ENCODE results near the gene PDE3B. TPM values are rescaled to one million over a fixed set of nuclear protein-coding genes. Genes with fewer than 3 reads are reported as not detected.

Gene PDE3B
- polyA plus RNA-seq, 1 of the 3 experiments (the other 2 are of a cell fraction): 0.26 TPM

DNA sequence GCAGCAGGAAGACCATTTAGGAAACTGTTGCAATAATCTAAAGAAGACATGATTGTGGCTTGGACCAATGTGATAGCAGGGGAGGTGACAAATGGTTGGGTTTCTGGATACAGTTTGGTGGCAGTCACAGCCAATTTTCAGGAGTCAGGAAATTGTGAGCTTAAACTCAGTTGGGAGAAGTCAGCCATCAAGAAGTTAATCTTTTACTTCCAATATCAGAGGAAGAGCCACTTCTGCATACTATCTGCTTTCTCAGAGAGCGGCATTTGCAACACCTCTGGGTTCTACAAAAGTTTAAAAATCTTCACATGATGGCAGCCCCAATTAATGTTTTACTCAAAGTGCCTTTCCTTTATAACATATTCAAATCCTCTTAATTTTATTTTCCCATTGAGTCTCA lies 33.7 kb upstream of the PDE3B start:
- Histone ChIP-seq H3K27me3 (ENCODE audit: insufficient read depth) (no peaks in the 10 kb centered on the region), H3F3A (replicated peaks; ENCODE audit: insufficient read depth) (no peaks in the 10 kb centered on the region), H3K9me2 (no peaks in the 10 kb centered on the region), H3K4me3 (ENCODE audit: low read depth in 2 of 2, low read length in 1 of 2) (no peak overlapping the region), H3K36me3 (replicated peaks in 1 of 2; ENCODE audit: control insufficient read depth in 1 of 2, insufficient read depth in 2 of 2, low read length in 1 of 2) (no peaks in the 10 kb centered on the region), H4K20me1 (ENCODE audit: insufficient read depth) (no peaks in the 10 kb centered on the region), H3K79me2 (ENCODE audit: insufficient read depth) (no peaks in the 10 kb centered on the region), H3K9me3 (no peaks in the 10 kb centered on the region), H3K27ac (ENCODE audit: low read depth in 2 of 2, low read length in 1 of 2) (no peak overlapping the region), H3K4me1 (ENCODE audit: control insufficient read depth in 1 of 2, insufficient read depth in 2 of 2, low read depth in 1 of 2, low read length in 1 of 2) (no peaks in the 10 kb centered on the region), H3K9ac (no peak overlapping the region), H2AFZ (ENCODE audit: low read depth) (no peak overlapping the region), H3K4me2 (no peak overlapping the region)
- CTCF ChIA-PET: no interaction called here
- no peak for TF ChIP-seq JUND (IDR thresholded peaks at IDR 0.05)
- TF ChIP-seq RXRA (IDR thresholded peaks at IDR 0.05; ENCODE audit: borderline replicate concordance, low read depth): no peak
- TF ChIP-seq TCF12 (IDR thresholded peaks at IDR 0.05): no peak
- TF ChIP-seq, protein P1, sequence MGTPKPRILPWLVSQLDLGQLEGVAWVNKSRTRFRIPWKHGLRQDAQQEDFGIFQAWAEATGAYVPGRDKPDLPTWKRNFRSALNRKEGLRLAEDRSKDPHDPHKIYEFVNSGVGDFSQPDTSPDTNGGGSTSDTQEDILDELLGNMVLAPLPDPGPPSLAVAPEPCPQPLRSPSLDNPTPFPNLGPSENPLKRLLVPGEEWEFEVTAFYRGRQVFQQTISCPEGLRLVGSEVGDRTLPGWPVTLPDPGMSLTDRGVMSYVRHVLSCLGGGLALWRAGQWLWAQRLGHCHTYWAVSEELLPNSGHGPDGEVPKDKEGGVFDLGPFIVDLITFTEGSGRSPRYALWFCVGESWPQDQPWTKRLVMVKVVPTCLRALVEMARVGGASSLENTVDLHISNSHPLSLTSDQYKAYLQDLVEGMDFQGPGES (IDR thresholded peaks at IDR 0.05; ENCODE audit: low read depth, low read length): no peak
- WGBS (ENCODE audit: low lambda C conversion rate): 50% methylated on average over 1 of the region's 1 CpG
- POLR2A ChIA-PET: no interaction called here
- no peak for DNase-seq

DNA sequence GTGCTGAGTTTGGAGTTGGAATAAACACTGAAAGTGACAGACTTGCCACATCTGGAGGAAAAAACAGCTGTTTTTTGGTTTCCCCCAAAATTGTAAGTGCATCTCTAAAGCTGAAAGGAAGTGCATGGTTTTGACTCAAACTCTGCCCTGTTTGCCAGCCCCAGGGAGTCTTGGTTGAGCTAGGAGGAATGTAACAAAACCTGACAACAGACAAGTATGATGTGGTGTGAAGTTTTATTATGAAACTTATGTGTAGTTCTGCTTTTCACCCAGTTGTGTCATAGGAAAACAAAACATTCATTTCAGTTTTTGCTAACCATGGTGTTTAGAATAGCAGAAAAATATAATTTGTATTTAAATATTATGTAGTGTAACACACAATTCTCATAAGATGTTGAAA lies 31.7 kb upstream of the PDE3B start:
- DNase-seq: no peak
- H3K4me3 ChIP-seq (ENCODE audit: low read depth in 2 of 2, low read length in 1 of 2): no peak overlapping the region
- ChIA-PET POLR2A (no interaction called here), CTCF (no interaction called here)
- H3K36me3 ChIP-seq (replicated peaks in 1 of 2; ENCODE audit: control insufficient read depth in 1 of 2, insufficient read depth in 2 of 2, low read length in 1 of 2): no peaks in the 10 kb centered on the region
- no peaks in the 10 kb centered on the region for H3K27me3 ChIP-seq (ENCODE audit: insufficient read depth)
- no peaks in the 10 kb centered on the region for H4K20me1 ChIP-seq (ENCODE audit: insufficient read depth)
- no peak overlapping the region for H3K27ac ChIP-seq (ENCODE audit: low read depth in 2 of 2, low read length in 1 of 2)
- H3K4me2 ChIP-seq: no peak overlapping the region
- H3K9me2 ChIP-seq: no peaks in the 10 kb centered on the region
- no peaks in the 10 kb centered on the region for H3K79me2 ChIP-seq (ENCODE audit: insufficient read depth)
- no peaks in the 10 kb centered on the region for H3F3A ChIP-seq (replicated peaks; ENCODE audit: insufficient read depth)
- no peaks in the 10 kb centered on the region for H3K4me1 ChIP-seq (ENCODE audit: control insufficient read depth in 1 of 2, insufficient read depth in 2 of 2, low read depth in 1 of 2, low read length in 1 of 2)
- H3K9ac ChIP-seq: no peak overlapping the region
- TF ChIP-seq MEF2A (IDR thresholded peaks at IDR 0.05; ENCODE audit: borderline replicate concordance, low read depth) (no peak), FOSL2 (IDR thresholded peaks at IDR 0.05; ENCODE audit: borderline replicate concordance, low read depth) (no peak), SMC3 (IDR thresholded peaks at IDR 0.05; ENCODE audit: low read depth, low read length) (no peak), RCOR1 (IDR thresholded peaks at IDR 0.05; ENCODE audit: low read length) (no peak), YY1 (IDR thresholded peaks at IDR 0.05; ENCODE audit: low read depth) (no peak), TCF12 (IDR thresholded peaks at IDR 0.05) (no peak), EZH2phosphoT487 (IDR thresholded peaks at IDR 0.05; ENCODE audit: borderline replicate concordance, low read depth) (no peak), ELF1 (IDR thresholded peaks at IDR 0.05) (no peak), NRF1 (IDR thresholded peaks at IDR 0.05; ENCODE audit: low read depth, low read length) (no peak), SIN3A (IDR thresholded peaks at IDR 0.05; ENCODE audit: borderline replicate concordance, low read depth, low read length) (no peak), FOXM1 (IDR thresholded peaks at IDR 0.05; ENCODE audit: low read depth) (no peak), FOXJ3 (CRISPR knock-in tag; IDR thresholded peaks at IDR 0.05) (no peak), JUND (IDR thresholded peaks at IDR 0.05) (no peak), CHD2 (IDR thresholded peaks at IDR 0.05; ENCODE audit: low read length, partially characterized antibody) (no peak), RXRA (IDR thresholded peaks at IDR 0.05; ENCODE audit: borderline replicate concordance, low read depth) (no peak), TAF1 (IDR thresholded peaks at IDR 0.05; ENCODE audit: borderline replicate concordance, low read depth, low read length) (no peak)
- TF ChIP-seq, protein P2, sequence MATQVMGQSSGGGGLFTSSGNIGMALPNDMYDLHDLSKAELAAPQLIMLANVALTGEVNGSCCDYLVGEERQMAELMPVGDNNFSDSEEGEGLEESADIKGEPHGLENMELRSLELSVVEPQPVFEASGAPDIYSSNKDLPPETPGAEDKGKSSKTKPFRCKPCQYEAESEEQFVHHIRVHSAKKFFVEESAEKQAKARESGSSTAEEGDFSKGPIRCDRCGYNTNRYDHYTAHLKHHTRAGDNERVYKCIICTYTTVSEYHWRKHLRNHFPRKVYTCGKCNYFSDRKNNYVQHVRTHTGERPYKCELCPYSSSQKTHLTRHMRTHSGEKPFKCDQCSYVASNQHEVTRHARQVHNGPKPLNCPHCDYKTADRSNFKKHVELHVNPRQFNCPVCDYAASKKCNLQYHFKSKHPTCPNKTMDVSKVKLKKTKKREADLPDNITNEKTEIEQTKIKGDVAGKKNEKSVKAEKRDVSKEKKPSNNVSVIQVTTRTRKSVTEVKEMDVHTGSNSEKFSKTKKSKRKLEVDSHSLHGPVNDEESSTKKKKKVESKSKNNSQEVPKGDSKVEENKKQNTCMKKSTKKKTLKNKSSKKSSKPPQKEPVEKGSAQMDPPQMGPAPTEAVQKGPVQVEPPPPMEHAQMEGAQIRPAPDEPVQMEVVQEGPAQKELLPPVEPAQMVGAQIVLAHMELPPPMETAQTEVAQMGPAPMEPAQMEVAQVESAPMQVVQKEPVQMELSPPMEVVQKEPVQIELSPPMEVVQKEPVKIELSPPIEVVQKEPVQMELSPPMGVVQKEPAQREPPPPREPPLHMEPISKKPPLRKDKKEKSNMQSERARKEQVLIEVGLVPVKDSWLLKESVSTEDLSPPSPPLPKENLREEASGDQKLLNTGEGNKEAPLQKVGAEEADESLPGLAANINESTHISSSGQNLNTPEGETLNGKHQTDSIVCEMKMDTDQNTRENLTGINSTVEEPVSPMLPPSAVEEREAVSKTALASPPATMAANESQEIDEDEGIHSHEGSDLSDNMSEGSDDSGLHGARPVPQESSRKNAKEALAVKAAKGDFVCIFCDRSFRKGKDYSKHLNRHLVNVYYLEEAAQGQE (IDR thresholded peaks at IDR 0.05; ENCODE audit: low read depth, low read length): no peak
- no peaks in the 10 kb centered on the region for H3K9me3 ChIP-seq
- no peak overlapping the region for H2AFZ ChIP-seq (ENCODE audit: low read depth)

All from SK-N-SH (cell line).